HG03196 (cell line): ENCODE data around the gene PKP4.
"Not testable (repeated sequence)": the region's sequence is repeated elsewhere in the genome, so short reads cannot be mapped to it uniquely, and the experiment has no call there.

Experiments
- ATAC-seq: cut with Tn5 transposase; IDR thresholded peaks from one replicate; pipeline ENCODE4 v1.9.1; 2021; ENCODE audit not compliant: unreplicated experiment

PKP4 gene, protein sequence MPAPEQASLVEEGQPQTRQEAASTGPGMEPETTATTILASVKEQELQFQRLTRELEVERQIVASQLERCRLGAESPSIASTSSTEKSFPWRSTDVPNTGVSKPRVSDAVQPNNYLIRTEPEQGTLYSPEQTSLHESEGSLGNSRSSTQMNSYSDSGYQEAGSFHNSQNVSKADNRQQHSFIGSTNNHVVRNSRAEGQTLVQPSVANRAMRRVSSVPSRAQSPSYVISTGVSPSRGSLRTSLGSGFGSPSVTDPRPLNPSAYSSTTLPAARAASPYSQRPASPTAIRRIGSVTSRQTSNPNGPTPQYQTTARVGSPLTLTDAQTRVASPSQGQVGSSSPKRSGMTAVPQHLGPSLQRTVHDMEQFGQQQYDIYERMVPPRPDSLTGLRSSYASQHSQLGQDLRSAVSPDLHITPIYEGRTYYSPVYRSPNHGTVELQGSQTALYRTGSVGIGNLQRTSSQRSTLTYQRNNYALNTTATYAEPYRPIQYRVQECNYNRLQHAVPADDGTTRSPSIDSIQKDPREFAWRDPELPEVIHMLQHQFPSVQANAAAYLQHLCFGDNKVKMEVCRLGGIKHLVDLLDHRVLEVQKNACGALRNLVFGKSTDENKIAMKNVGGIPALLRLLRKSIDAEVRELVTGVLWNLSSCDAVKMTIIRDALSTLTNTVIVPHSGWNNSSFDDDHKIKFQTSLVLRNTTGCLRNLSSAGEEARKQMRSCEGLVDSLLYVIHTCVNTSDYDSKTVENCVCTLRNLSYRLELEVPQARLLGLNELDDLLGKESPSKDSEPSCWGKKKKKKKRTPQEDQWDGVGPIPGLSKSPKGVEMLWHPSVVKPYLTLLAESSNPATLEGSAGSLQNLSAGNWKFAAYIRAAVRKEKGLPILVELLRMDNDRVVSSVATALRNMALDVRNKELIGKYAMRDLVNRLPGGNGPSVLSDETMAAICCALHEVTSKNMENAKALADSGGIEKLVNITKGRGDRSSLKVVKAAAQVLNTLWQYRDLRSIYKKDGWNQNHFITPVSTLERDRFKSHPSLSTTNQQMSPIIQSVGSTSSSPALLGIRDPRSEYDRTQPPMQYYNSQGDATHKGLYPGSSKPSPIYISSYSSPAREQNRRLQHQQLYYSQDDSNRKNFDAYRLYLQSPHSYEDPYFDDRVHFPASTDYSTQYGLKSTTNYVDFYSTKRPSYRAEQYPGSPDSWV

DNA sequence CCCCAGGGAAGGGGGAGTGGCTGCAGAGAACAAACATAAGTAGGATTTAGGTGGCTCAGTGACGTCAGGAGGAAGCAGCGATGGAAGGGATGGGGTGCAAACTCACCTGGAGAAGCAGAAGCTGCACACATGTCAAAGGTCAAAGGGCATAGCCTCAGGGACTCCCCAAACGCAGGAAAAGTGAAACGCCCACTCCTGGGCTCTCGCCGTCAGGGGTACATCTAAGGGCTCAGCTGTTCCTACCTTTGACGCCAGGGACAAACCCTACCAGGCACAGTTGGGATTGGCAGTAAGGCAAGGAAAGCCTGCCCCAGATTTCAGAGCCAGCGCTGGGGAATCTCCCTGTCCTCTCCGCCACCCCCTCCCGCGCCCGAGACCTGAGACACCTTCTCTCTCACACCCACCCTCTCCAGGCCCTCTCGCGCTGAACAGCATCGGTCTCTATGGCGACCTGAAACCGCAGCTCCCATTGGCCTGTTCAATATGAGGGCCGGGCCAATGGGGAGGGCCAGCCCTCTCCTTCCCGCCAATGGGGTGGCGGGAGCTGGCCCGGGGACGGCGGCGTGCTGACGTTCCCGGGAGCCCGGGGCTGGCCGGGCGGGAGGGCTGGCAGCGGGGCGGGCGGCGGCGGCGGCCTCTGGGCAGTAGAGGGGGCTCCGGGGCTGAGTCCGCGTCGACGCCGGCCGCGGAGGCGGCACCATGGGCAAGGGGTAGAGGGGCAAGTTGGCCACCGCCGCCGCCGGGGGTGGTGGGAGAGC lies at the start of gene PKP4, which contains the start of gene CCDC148:
Gene PKP4, plus strand, starts transcription at position 644 of the 758 bp plus-strand sequence. CDS start 76,233 bp downstream, outside the sequence.
Gene CCDC148, minus strand, starts transcription at position 445 of the 758 bp plus-strand sequence. Its CDS starts 314 bp downstream, at position 131.
- peak; percentile 95 for ATAC-seq

DNA sequence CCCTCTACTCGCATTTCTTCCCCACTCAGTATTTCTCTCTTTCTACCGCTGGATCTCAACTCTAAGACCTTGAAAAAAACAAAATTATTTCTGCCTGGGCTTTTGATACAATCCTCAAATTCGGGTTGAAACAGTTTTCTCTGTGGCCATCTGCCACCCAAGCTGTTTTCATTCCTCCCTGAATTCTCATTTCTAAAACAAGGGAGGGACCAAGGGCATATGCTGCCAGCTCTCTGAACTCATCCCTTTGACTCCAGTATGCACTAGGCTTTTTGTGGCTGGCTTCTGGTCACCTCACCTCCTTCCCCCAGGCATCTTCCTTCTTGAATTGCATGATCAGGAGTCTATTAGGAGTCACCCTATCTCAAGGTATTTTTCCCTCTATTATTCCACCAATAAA lies 49.7 kb upstream of the PKP4 start:
- no peak for ATAC-seq

DNA sequence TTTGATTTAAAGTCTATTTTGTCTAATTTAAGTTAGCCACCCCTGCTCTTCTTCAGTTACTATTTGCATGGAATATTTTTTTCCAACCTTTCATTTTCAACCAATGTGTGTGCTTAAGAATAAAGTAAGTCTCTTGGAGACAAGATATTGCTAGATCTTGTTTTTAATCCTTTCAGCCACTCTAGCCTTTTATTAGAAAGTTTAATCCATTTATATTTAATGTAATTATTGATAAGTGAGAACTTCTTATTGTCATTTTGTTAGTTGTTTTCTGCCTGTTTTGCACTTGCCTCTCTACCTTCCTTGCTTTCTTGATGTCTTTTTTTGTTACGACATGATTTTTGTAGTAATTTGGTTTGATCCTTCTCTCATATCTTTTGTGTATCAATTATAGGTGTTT lies 46.6 kb upstream of the PKP4 start:
- ATAC-seq = no peak

DNA sequence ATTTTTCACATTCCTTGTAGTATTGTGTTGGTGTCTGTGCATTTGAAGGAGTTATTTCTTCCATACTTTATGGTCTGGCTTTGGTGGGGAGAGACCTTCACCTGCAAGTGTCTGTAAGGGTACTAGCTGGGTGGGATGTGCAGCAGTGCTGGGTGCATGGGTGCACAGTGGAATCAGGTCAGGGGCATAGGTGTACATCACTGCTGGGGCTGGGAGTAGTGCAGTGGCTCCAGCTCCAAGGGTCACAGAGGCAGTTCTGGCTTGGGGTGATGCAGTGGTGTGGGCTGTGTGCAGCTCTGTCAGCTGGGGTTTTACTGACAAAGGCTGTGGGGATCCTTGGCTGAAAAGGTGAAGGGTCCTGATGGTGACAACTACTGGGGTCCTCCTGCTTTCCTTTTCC lies 45.0 kb upstream of the PKP4 start:
- no peak for ATAC-seq

DNA sequence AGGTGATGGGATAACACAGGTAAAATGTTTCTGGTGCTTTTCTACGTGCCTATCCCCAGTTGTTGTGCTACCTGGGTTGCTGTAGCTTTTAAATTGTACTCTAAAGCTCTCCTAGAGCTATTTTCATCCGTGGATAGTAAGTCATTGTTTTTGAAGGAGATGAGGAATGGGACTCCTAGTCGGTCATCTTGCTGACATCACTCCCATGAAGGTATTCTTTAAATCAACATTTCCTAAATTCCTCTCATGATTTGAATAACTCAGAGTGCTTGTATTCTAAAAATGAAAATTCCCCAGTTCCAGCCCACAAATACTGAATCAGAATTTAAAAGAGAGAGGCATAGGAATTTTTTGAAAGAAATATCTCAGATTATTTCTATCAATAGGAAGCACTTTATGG lies 44.5 kb upstream of the PKP4 start:
- no peak for ATAC-seq

DNA sequence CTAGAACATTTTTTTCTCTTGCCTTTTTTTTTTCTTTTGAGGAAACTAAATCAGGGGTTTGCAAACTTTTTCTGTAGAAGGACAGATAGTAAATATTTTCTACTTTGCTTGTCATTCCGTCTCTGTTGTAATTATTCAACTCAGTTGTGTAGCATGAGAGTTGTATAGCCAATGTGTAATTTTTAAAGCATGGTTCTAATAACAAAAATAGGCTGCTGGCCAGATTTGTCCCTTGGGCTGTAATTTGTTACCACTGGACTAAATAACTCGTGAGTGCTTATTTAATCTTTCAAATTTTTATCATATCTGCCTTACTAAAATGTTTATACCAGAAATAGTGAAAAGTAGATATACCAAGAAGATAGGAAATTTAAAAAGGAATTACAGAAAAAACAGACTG lies 43.2 kb upstream of the PKP4 start:
- no peak for ATAC-seq

DNA sequence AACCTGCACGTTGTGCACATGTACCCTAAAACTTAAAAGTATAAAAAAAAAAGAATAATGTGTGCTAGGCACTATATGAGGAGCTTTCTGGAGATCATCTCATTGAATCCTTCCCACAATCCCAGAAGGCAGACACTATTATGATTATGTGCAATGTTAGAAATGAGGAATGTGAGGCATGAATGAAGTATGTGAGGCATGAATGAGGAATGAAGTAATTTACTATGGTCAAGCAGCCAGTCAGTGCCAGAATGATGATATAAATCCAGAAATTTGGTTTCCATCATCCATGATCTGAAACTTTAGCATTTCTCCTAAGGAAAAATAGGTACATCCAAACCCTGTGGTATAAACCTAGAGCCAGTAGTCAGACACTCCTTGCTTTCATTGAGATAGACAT lies 42.2 kb upstream of the PKP4 start:
- no peak for ATAC-seq

DNA sequence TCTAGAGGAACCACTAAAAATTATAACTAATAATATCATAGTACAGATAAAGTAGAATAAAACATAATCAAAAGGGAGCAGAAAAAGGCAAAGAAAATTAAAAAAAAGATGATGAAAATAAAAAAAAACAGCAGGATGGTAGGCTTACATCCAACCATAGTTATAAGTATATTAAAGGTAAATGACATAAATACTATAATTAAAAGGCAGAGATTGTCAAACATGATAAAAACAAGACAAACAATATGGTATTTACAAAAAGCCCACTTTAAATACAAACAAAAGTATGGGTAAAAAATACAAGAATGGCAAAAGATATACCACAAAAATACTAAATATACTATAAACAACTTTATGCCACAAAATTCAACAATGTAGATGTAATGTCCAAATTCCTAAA lies 24.6 kb upstream of the PKP4 start:
- no peak for ATAC-seq

DNA sequence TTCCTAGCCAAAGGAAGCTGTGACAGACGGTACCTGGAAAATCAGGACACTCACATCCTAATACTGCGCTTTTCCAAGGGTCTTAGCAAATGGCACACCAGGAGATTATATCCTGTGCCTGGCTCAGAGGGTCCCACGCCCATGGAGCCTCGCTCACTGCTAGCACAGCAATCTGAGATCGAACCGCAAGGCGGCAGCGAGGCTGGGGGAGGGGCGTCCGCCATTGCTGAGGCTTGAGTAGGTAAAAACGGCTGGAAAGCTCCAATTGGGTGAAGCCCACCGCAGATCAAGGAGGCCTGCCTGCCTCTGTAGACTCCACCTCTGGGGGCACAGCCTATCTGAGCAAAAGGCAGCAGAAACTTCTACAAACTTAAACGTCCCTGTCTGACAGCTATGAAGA lies 23.0 kb upstream of the PKP4 start:
- not testable (repeated sequence) for ATAC-seq

DNA sequence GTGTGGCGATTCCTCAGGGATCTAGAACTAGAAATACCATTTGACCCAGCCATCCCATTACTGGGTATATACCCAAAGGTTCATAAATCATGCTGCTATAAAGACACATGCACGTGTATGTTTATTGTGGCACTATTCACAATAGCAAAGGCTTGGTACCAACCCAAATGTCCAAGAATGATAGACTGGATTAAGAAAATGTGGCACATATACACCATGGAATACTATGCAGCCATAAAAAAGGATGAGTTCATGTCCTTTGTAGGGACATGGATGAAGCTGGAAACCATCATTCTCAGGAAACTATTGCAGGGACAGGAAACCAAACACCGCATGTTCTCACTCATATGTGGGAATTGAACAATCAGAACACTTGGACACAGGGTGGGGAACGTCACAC lies 17.7 kb upstream of the PKP4 start:
- not testable (repeated sequence) for ATAC-seq

DNA sequence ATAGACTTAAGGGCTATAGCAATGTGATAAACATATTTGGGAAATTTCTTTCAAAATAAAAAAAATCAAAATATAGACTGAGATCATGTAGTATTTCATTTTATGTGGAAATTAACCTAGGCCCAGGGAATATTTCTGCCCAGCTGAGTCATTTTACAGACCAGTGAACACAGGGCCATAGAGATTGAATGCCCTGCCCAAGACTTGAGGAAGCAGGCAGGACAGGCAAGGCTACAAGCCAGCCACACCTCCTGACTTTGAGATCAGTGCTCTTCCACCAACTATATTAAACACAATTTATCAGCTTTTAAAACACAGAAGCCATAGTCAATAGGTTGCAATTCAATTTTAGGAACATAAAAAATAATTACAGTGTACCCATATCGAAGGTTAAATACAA lies 13.1 kb upstream of the PKP4 start:
- no peak for ATAC-seq

DNA sequence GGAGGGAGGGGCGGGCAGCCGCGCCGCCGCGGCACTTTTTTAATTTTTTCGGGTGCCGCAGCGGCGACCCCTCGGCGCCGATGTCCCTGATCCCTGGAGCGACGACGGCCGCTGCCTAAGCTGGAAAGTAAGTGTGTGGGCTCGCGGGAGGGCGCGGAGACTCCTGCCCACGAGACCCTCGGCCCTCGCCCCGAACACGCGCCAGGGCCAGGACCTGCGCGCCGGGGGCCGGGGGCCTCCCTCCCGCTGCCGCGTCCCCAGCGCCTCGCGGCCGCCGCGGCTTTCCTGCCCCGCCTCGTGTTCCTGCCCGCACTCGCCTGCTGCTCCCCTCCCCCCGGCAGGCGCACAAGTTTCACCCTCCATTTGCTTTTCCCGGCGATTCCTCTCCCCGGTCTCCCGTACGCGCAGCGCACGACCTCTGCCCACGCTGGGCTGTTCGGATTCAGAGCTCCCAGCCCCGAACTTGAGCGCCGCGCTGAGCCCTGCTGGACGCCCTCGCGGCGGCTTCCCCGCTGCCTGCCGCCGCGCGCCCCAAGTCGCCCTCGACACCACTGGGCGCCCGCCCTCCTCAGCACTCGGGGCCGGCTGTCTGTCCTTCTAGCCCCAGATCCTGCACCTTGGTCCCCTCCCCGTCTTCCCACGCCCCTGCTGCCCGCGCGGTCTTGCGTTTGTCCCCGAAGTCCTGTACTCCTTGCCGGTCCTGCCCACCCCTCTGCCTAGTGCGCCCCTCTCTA lies 507 bp downstream of the PKP4 start:
- peak; percentile 30 for ATAC-seq

DNA sequence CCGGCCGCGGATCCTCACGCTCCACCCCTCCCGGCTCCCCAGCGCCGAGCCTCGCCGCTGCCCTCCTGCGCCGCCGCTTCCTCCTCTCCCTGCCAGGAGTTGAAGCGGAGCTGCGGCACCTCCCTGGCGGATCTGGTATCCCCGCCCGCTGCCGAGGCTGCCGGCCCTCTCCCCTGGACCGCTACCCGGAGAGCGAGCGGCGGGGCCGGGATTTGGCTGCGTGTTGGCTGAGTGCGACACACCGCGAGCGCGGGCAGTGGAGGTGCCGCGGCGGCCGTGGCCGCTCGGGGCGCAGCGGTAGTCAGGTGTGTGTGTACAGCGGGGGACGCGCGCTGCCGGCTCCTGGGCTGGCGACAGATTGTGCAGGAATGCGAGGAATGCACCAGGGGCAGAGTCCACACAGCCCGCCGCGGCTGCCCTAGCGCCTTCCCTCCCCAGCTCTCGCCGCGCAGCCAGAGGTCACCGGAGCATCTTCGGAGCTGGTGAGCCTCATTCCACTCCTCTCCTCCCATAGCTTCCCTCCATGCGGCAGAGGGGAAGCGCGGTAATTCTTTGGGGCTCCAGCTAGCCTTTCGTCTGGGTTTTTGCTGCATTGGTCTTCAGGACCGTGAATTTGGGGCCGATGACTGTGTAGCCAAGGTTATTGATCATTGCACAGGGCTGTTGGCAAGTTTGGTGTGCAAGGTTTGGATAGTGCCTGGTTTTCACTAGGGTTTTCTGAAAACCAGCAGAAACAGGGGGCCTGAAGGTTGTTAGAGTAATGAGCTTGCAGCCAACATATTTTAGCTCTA lies 1.3 kb downstream of the PKP4 start:
- peak; percentile 54 for ATAC-seq

DNA sequence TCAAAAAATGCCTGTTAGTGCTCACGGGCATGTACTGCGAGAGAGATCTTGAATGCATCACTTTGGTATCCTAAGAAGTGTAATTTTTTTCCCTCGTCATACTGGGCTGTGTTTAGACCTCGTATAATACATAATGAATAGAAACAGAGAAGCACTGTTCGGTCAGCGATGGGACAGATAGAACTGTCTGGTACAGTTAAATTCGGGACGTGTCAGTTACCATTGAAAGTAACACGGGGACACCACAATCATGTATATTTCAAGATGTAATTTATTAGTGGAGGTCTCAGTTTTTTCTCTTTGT lies 1.8 kb downstream of the PKP4 start:
- no peak for ATAC-seq

DNA sequence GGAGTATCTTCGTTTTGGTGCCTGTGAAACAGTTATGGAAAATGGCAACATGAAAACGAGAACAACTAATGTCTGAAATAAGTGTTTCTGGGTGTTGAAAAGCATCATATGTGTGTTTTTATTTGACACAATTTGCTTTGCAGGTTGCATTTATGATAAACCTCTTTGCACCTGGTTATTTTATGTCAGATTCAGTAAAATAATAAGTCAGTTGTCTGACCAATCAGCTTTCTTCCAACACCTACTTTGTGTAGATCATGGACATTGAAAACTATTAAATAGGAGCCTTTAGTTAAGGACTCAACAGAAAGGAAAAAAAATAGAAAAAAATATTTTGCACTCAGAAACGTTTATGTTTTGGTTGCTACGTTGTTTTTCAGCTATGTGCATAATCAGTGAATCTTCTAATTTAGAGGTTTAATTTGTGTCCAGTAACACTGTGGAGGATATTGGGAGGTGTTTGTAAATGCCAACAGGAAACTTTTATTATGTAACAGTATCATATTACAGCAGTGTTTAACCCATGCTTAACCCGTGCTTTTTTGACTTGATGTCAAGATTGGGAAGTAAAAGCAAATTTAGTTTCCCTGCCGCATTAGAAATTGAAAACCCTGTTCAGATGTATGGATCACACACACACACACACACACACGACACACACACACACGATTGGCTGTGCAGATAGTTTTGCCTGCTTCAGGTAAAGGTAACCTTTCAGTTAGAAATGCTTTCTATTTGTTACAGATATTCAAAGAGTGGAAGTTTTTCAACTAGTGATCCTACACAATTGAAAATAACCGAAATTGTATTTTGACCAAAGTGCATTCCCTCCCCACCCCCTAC lies 2.6 kb downstream of the PKP4 start:
- no peak for ATAC-seq

DNA sequence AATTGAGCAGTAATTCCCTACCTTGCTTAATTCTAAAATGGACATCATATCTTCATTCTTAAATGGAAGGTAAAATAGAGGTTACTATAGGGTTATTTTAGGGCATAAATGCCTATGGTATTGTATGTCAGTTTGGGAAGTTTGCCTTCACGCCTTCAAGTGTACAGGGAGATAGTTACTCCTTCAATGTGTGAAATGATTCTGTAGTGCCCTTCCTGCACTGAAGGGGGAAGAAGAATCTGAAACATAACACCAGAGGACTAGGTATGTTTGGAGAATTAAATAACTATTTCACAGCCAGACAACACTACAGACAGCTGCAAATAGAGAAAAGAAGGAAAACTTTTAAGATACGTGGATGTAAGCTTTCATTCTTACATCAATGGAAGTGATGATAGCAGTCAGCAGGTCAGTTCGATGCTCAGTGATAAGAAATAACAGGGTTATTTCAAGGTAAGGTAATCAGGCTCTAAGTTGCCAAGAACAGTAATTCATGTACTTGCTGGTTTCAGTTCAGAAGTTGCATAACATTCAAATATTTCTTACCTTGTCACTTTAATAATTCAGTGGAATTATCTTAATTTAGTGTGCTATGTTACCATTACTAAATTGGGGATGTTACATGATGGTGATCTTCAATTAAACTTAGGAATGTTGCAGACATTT lies 4.0 kb downstream of the PKP4 start:
- ATAC-seq = no peak

DNA sequence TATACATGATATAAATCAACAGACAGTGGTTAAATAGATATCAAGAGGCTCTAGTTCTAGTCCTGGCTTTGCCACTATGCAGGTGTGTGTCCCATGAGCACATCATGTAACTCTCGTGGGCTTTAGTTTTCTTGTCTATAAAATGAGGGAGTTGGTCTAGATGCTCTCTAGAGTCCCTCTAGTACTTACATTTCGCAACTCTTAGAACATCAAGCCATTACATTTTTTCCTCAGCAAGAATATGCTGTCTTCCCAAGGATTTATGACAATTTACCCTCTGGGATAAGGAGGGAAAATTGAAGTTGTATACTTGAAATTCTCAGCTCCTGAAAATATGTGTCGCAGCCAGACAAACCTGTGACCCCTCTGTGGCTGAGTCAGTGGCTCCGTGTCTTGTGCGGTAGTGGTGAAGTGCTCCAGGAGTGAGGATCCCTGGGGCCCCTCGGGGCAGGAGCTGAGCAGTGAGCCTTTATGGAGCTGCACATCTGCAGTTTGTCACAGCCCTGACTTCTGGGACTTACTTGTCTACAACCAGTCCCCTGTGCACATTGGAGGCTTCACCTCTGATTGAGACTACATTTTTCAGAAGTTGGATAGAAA lies 6.8 kb downstream of the PKP4 start:
- no peak for ATAC-seq
